Esophagus muscularis mucosa (tissue), 3 donors: Measurements from ENCODE around the gene BCL7A.

Experiments
- CTCF ChIP-seq, 3 experiments: fragments of 200-600 bp in 2 of 3; fragments of 450-650 bp in 1 of 3; sonication (generic) in 2 of 3; IDR thresholded peaks; one replicate each; pipeline ENCODE4 v1.5.1; 2017 to 2019; ENCODE audit warnings: antibody characterized with exemption in 3 of 3, mild to moderate bottlenecking in 2 of 3, moderate library complexity in 1 of 3
- POLR2A ChIP-seq: fragments of 450-650 bp; IDR thresholded peaks from one replicate; pipeline ENCODE4 v1.6.1; 2017; ENCODE audit warnings: antibody characterized with exemption, moderate library complexity, mild to moderate bottlenecking, low read depth

- no peak for TF ChIP-seq CTCF (IDR thresholded peaks at IDR 0.05)
- TF ChIP-seq POLR2A: no peak
These were observed 76.5 kb downstream of the BCL7A start for GRCh38 chr12:122097927-122098756.
